ENCODE data around the gene EQTN.

The EQTN gene

DNA sequence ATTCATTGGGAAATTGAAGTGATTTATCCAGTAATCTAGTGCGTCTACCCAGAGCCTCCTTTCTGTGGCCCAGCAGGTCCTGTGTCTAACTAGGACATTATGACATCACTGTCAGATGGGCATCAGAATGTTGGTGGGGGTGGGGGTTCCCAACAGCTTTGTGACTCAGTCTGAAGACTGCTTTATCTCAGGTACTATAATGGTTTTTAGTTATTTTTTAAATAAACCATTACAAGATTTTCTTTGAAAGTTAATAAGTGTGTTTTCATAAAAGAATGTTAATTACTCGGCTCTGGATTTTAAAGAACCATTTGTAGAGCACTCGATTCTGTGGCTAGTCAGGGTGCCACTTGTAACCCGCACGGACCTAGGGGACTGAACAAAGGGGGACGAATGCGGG is at the start of gene EQTN:
EQTN (minus strand) TSS at position 101 of the 400 bp plus-strand sequence; CDS start at position 6, 95 bp downstream.
- in situ Hi-C loops (cut with MboI; ENCODE audit: low pct_unique_long_range_greater_than_20kb, low sequenced_read_pairs, unreplicated experiment): loop anchor here (25.0 kb wide), 1 partner anchor 260 kb away; no protein-coding TSS in a partner anchor
- TF ChIP-seq, protein P1, sequence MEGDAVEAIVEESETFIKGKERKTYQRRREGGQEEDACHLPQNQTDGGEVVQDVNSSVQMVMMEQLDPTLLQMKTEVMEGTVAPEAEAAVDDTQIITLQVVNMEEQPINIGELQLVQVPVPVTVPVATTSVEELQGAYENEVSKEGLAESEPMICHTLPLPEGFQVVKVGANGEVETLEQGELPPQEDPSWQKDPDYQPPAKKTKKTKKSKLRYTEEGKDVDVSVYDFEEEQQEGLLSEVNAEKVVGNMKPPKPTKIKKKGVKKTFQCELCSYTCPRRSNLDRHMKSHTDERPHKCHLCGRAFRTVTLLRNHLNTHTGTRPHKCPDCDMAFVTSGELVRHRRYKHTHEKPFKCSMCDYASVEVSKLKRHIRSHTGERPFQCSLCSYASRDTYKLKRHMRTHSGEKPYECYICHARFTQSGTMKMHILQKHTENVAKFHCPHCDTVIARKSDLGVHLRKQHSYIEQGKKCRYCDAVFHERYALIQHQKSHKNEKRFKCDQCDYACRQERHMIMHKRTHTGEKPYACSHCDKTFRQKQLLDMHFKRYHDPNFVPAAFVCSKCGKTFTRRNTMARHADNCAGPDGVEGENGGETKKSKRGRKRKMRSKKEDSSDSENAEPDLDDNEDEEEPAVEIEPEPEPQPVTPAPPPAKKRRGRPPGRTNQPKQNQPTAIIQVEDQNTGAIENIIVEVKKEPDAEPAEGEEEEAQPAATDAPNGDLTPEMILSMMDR (IDR thresholded peaks at IDR 0.05; ENCODE audit: extremely low read depth, insufficient read depth, missing control alignments): no peak
- DNase-seq (ENCODE audit: low spot score): no peak

DNA sequence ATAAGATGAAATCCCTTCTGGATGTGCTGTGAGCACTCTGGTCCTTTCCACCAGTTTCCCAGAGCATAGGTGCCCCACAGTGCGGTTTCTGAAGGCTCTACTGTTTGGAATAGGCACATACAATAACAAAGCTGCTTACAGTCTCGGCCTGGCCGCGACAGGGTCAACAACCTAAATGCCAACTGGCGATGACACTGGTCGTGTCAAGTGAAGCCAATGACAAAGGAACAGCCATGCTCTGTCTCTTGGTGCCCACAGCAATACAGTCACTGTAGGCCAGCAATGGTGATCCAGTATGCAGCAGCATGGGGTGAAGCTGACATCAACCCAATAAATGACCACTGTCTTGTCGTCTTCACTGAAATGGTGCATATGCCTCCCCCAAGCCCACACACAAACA is 47.8 kb upstream of the EQTN start:
- in situ Hi-C loops (cut with MboI; ENCODE audit: low pct_unique_long_range_greater_than_20kb, low sequenced_read_pairs, unreplicated experiment): no loop called here
- DNase-seq (ENCODE audit: low spot score): no peak
- TF ChIP-seq, protein P1 (IDR thresholded peaks at IDR 0.05; ENCODE audit: extremely low read depth, insufficient read depth, missing control alignments): no peak

DNA sequence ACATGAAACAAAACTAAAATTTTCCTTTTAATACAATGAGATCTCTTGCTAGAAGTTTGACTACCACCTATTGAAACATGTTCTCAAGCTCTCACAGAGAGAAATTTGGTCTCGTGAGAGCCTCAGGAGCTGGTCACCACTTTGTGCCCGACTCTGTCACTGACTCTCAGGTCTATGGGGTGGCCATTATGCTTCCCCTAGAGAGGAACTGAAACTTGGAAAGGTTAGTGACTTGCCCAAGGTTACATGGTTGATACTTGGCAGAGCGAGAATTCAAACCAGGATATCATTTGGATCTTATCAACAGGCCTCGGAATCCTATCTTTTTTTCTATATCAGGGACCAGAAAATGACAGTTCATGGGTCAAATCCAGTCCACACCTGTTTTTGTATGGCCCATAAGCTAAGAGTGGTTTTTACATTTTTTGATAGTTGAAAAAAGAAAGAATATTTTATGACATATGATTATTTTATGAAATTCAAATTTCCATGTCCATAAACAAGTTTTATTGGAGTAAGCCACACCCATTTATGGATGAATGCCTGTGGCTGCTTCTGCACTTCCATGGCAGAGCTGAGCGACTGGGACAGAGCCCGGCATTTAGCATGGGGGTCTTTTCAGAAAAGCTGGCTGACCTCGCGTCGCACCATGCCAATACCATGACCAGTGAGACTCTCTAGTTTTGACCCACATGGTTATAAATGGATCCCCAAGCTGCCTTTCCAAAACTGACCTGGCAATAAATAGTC is 44.8 kb upstream of the EQTN start:
- TF ChIP-seq, protein P1 (IDR thresholded peaks at IDR 0.05; ENCODE audit: extremely low read depth, insufficient read depth, missing control alignments): no peak
- in situ Hi-C loops (cut with MboI; ENCODE audit: low pct_unique_long_range_greater_than_20kb, low sequenced_read_pairs, unreplicated experiment): no loop called here

DNA sequence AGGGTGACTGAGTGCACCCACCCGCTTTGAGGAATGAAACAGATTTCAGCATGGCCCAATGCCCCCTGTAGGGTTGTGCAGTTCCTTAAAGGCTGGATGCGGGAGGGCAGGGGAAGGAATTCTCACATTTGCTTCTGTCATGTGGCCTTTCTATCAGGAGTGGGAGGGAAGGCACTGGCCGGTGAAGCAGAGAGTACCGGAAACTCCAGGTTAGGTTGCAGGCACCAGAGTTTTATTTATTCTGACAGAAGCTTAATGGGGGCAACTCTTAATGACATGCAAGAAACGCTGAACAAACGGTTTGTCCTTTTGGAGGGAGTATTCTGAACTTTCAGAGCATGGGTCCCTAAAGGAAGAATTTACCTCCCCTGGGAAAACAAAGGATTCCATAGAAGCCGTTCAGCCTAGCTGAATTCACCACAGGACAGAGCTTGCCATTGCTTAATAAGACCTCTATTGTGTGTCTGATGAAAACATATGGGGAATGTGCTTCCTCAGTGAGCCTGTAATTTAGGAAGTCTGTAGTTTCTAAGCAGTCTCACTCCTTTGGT is 44.1 kb upstream of the EQTN start:
- DNase-seq (ENCODE audit: low spot score): no peak
- in situ Hi-C loops (cut with MboI; ENCODE audit: low pct_unique_long_range_greater_than_20kb, low sequenced_read_pairs, unreplicated experiment): no loop called here
- TF ChIP-seq, protein P1 (IDR thresholded peaks at IDR 0.05; ENCODE audit: extremely low read depth, insufficient read depth, missing control alignments): no peak

More for the DNA sequence above, 44.8 kb upstream of the EQTN start:
- no peak for DNase-seq (ENCODE audit: low spot score)

DNA sequence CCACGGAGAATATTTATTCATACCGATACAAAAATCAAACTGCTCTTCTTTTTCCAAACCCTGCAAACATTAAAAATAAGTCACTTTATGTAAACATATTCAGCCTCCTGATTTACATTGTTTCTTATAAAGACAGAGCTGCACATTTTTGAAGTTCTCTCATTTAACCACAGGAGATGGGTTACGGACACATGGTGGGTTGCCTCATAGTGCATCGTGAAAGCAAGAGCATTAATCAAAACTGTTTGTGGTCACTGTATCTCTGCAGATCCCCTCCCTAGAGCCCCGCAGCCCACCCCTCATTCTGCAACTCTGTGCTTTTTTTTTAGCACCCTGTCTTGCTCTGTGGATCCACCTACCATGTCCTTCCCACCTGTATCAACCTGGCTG is 43.3 kb upstream of the EQTN start:
- TF ChIP-seq, protein P1 (IDR thresholded peaks at IDR 0.05; ENCODE audit: extremely low read depth, insufficient read depth, missing control alignments): no peak
- in situ Hi-C loops (cut with MboI; ENCODE audit: low pct_unique_long_range_greater_than_20kb, low sequenced_read_pairs, unreplicated experiment): no loop called here
- no peak for DNase-seq (ENCODE audit: low spot score)

DNA sequence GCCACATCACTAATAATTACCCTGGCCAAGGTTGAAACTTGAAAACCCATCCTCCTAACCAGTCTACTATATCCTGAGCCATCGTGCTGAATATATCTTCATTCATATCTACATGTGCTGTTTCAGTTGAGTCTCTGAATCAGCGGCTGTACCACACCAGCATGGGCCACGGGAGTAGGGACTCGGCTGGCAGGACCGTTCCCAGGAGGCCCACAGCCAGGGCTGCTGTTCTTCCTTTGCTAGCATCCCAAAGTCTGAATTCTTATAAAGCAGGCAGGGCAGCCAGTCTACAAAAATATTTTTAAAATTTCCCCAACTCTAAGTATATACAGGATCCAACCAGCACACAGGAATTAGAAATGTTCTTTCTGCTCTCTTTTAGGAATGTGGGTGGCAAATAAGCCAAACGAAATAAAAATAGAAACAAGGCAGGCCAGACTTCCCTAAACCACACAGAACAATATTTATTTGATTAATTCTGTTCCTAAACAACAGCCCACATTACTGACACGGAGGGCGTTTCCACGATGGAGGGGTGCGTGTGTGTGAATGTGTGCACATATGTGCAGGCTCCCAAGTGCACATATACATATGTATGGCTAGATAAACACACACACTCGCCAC is 42.8 kb upstream of the EQTN start:
- in situ Hi-C loops (cut with MboI; ENCODE audit: low pct_unique_long_range_greater_than_20kb, low sequenced_read_pairs, unreplicated experiment): no loop called here
- no peak for DNase-seq (ENCODE audit: low spot score)
- TF ChIP-seq, protein P1 (IDR thresholded peaks at IDR 0.05; ENCODE audit: extremely low read depth, insufficient read depth, missing control alignments): no peak

All from GM13977 (cell line).